Esophagus squamous epithelium (tissue), 5 donors: ENCODE data around the gene FOXP1. TPM values are rescaled to one million over a fixed set of nuclear protein-coding genes. Genes with fewer than 3 reads are reported as not detected.

Experiments
- DNase-seq: peaks from one replicate; lab custom pipeline; 2025; lab: John Stamatoyannopoulos, UW
- H3K27ac ChIP-seq, 4 donors: fragments of 200-600 bp; sonication (generic); one replicate each; pipeline ENCODE4 v1.5.1; 2016 to 2019; ENCODE audit warnings: mild to moderate bottlenecking in 1 of 4
- H3K27me3 ChIP-seq, 4 donors: fragments of 200-600 bp; sonication (generic); 1 replicate in 3 of 4; 2 replicates in 1 of 4; pipeline versions ENCODE4 v1.5.1 to v1.6.0; 2017 to 2021; ENCODE audit warnings: antibody characterized with exemption in 1 of 4
- H3K36me3 ChIP-seq, 3 donors: fragments of 200-600 bp; sonication (generic); one replicate each; pipeline ENCODE4 v1.5.1; 2016 to 2019
- H3K4me1 ChIP-seq, 3 donors: fragments of 200-600 bp; sonication (generic); one replicate each; pipeline ENCODE4 v1.5.1; 2017 to 2019
- H3K4me3 ChIP-seq, 4 donors: fragments of 200-600 bp; sonication (generic); 1 replicate in 3 of 4; 2 replicates in 1 of 4; pipeline ENCODE4 v1.5.1; 2016 to 2019; ENCODE audit warnings: mild to moderate bottlenecking in 2 of 4, moderate library complexity in 1 of 4
- H3K9me3 ChIP-seq, 3 donors: fragments of 200-600 bp; sonication (generic); one replicate each; pipeline ENCODE4 v1.5.1; 2016 to 2019
- POLR2A ChIP-seq, 4 donors: fragments of 450-650 bp; IDR thresholded peaks; one replicate each; pipeline ENCODE4 v1.6.1; 2017; ENCODE audit warnings: antibody characterized with exemption in 4 of 4, mild to moderate bottlenecking in 4 of 4, moderate library complexity in 3 of 4
- WGBS, 2 donors: methylation state at CpG; one replicate each; pipeline ENCODE4 v1.1.5; 2018; 5-methylcytosine and 5-hydroxymethylcytosine counted together
- intact Hi-C: fragments of 100-400 bp; cut with DNase I; formaldehyde crosslinking; loops from one replicate; pipeline ENCODE4 v1.15.0; 2022
- total RNA-seq, 4 donors: library from RNA; depleted of rRNA; stranded (reverse); fragments of >200 nt; gene quantifications; one replicate each; pipeline ENCODE4 v1.1.0, GENCODE V29; 2016
- TF ChIP-seq, protein P1 (sequence below), 6 experiments: fragments of 450-650 bp in 4 of 6; fragments of 200-600 bp in 2 of 6; sonication (generic) in 2 of 6; IDR thresholded peaks; one replicate each; pipeline ENCODE4 v1.5.1; 2016 to 2019; ENCODE audit warnings: antibody characterized with exemption in 6 of 6, mild to moderate bottlenecking in 4 of 6, moderate library complexity in 4 of 6
- donor health status: DM: yes; HTN: yes; CAD: no.

Gene FOXP1
- total RNA-seq, 4 donors from 2014 or later: 49.1 to 124 (median 61.1) TPM

DNA sequence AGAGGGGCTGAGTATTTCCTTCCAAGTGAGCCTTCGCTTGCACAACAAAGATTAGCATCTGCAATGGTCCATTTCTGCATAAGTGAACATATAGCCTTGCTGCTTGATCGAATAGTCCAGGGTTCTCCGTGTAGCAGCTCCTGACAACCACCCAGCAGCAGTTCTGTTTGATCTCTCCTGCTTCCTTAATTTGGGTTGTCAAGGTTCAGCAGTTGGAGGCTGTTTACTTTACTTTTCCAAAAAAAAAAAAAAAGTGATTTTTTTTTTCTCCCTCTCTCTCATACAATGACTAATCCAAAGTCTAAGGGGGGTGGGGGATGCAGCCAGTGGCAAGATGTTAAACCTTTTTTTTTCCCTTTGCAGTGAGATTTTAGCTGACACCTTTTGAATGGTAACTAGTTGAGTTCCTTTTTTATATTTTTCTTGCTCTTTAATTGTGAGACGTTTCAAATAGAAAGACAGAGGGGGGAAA is 3.6 kb downstream of the FOXP1 start:
- DNase-seq: no peak
- peak overlapping the region in 3 of 4 donors; percentile 62 to 94 (median 94) for H3K4me3 ChIP-seq
- intact Hi-C loops: loop anchor here (5.0 to 10.0 kb wide), 2 partner anchors 138 to 505 kb away; no protein-coding TSS in a partner anchor
- H3K36me3 ChIP-seq: no peaks in the 10 kb centered on the region
- 24 to 34% methylated on average over 4 of the region's 4 CpGs for WGBS, 2 donors
- H3K4me1 ChIP-seq: peaks cover 3 to 71% (median 11%) of the 10 kb centered on the region in 3 donors
- no peaks in the 10 kb centered on the region for H3K27me3 ChIP-seq
- peak overlapping the region; percentile 97 to 100 (median 98) for H3K27ac ChIP-seq
- no peak for TF ChIP-seq POLR2A (IDR thresholded peaks at IDR 0.05)
- TF ChIP-seq, protein P1, sequence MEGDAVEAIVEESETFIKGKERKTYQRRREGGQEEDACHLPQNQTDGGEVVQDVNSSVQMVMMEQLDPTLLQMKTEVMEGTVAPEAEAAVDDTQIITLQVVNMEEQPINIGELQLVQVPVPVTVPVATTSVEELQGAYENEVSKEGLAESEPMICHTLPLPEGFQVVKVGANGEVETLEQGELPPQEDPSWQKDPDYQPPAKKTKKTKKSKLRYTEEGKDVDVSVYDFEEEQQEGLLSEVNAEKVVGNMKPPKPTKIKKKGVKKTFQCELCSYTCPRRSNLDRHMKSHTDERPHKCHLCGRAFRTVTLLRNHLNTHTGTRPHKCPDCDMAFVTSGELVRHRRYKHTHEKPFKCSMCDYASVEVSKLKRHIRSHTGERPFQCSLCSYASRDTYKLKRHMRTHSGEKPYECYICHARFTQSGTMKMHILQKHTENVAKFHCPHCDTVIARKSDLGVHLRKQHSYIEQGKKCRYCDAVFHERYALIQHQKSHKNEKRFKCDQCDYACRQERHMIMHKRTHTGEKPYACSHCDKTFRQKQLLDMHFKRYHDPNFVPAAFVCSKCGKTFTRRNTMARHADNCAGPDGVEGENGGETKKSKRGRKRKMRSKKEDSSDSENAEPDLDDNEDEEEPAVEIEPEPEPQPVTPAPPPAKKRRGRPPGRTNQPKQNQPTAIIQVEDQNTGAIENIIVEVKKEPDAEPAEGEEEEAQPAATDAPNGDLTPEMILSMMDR (IDR thresholded peaks at IDR 0.05): no peak
- H3K9me3 ChIP-seq: no peaks in the 10 kb centered on the region

DNA sequence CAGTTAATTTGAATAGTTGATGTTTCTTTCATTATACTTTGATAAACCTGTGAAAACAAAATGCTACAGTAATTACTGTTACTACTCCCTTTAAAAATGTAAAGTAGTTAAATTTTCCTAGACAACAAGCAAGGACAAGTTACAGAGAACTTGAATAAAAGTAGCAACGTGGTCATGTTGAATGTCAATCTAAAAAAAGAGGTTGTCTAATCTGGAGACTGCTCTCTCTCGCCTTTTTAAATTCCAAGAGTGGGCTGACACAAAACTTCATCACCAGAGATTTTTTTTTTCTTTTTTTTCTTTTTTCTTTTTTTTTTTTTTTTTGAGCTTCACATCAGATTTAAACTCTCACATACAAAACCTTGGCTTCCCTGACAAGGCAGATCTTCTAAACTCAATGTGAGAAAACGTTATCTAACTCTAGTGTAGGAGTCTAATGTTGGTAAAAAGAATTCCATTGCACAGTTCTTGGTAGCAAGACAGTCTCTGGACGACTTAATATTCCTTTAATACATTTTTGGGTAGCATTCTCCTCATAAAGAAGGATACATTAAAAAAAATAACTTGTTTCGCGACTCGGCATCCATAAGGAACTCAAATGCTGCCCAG is 4.1 kb downstream of the FOXP1 start:
- Histone ChIP-seq H3K27me3 (no peaks in the 10 kb centered on the region), H3K9me3 (no peaks in the 10 kb centered on the region), H3K27ac (peak overlapping the region; percentile 77 to 100 (median 98)), H3K4me3 (peak overlapping the region in 3 of 4 donors; percentile 62 to 94 (median 94)), H3K4me1 (peaks cover 3 to 66% (median 11%) of the 10 kb centered on the region in 3 donors), H3K36me3 (no peaks in the 10 kb centered on the region)
- 20 to 26% methylated on average over 7 of the region's 7 CpGs for WGBS, 2 donors
- intact Hi-C loops: no loop called here
- TF ChIP-seq, protein P1 (IDR thresholded peaks at IDR 0.05): no peak
- no peak for TF ChIP-seq POLR2A (IDR thresholded peaks at IDR 0.05)
- DNase-seq: no peak

GRCh38 chr3:71578054-71578751 is 5.3 kb downstream of the FOXP1 start:
- WGBS, 2 donors: 24 to 31% methylated on average over 6 of the region's 6 CpGs
- H3K27me3 ChIP-seq: no peaks in the 10 kb centered on the region
- no peaks in the 10 kb centered on the region for H3K9me3 ChIP-seq
- H3K4me3 ChIP-seq: peak overlapping the region in 2 of 4 donors; percentile 8 to 16
- peaks cover 3 to 67% (median 11%) of the 10 kb centered on the region in 3 donors for H3K4me1 ChIP-seq
- H3K36me3 ChIP-seq: no peaks in the 10 kb centered on the region
- no peak for DNase-seq
- peak overlapping the region; percentile 10 to 100 (median 66) for H3K27ac ChIP-seq
- intact Hi-C loops: no loop called here
- TF ChIP-seq, protein P1 (IDR thresholded peaks at IDR 0.05): no peak
- TF ChIP-seq POLR2A (IDR thresholded peaks at IDR 0.05): no peak

GRCh38 chr3:71577011-71577410 is 6.5 kb downstream of the FOXP1 start:
- DNase-seq: no peak
- Histone ChIP-seq H3K4me1 (peaks cover 3 to 69% (median 11%) of the 10 kb centered on the region in 3 donors), H3K9me3 (no peaks in the 10 kb centered on the region), H3K27me3 (no peaks in the 10 kb centered on the region), H3K27ac (peak overlapping the region in 3 of 4 donors; percentile 56 to 100 (median 97)), H3K36me3 (no peaks in the 10 kb centered on the region), H3K4me3 (peak overlapping the region in 3 of 4 donors; percentile 8 to 43 (median 15))
- TF ChIP-seq, protein P1 (IDR thresholded peaks at IDR 0.05): no peak
- no peak for TF ChIP-seq POLR2A (IDR thresholded peaks at IDR 0.05)
- intact Hi-C loops: no loop called here
- WGBS, 2 donors: 34 to 38% methylated on average over 5 of the region's 5 CpGs

GRCh38 chr3:71575433-71575832 is 8.1 kb downstream of the FOXP1 start:
- peaks cover 0 to 5% (median 0%) of the 10 kb centered on the region in 3 donors for H3K36me3 ChIP-seq
- intact Hi-C loops: no loop called here
- 91 to 100% methylated on average over 1 of the region's 2 CpGs for WGBS, 2 donors
- TF ChIP-seq, protein P1 (IDR thresholded peaks at IDR 0.05): no peak
- TF ChIP-seq POLR2A (IDR thresholded peaks at IDR 0.05): no peak
- no peak for DNase-seq
- no peak overlapping the region for H3K27ac ChIP-seq
- peaks cover 3 to 59% (median 9%) of the 10 kb centered on the region in 3 donors for H3K4me1 ChIP-seq
- H3K9me3 ChIP-seq: no peaks in the 10 kb centered on the region
- H3K27me3 ChIP-seq: no peaks in the 10 kb centered on the region
- H3K4me3 ChIP-seq: no peak overlapping the region
